Measurements from ENCODE around the gene CPPED1.
A peak's percentile ranks its signal among the peaks of the same experiment; 100 is the strongest.
"Not testable (repeated sequence)": the region's sequence is repeated elsewhere in the genome, so short reads cannot be mapped to it uniquely, and the experiment has no call there.

Gene CPPED1

GRCh38 chr16:12819126-12820117, 15.7 kb upstream of the CPPED1 start:
- Histone ChIP-seq H3K27ac (no peak overlapping the region), H3K27me3 (replicated peaks) (no peaks in the 10 kb centered on the region), H3K4me3 (ENCODE audit: low read depth, low read length) (no peak overlapping the region), H3K36me3 (replicated peaks) (no peaks in the 10 kb centered on the region)
- peak; percentile 53 for DNase-seq
- peak; percentile 93 for TF ChIP-seq CTCF (IDR thresholded peaks at IDR 0.05; ENCODE audit: low read depth, low read length, missing control alignments)
- in situ Hi-C loops (cut with HindIII; ENCODE audit: low pct_ligation_motif_present, low sequenced_read_pairs), result no loop called here

- Histone ChIP-seq H3K36me3 (replicated peaks) (no peaks in the 10 kb centered on the region), H3K27me3 (replicated peaks) (no peaks in the 10 kb centered on the region), H3K4me3 (ENCODE audit: low read depth, low read length) (no peak overlapping the region), H3K27ac (no peak overlapping the region)
- in situ Hi-C loops (cut with HindIII; ENCODE audit: low pct_ligation_motif_present, low sequenced_read_pairs), result no loop called here
- no peak for DNase-seq
- TF ChIP-seq CTCF (IDR thresholded peaks at IDR 0.05; ENCODE audit: low read depth, low read length, missing control alignments), result no peak
Measured at GRCh38 chr16:12818326-12818725, 14.6 kb upstream of the CPPED1 start.

DNA sequence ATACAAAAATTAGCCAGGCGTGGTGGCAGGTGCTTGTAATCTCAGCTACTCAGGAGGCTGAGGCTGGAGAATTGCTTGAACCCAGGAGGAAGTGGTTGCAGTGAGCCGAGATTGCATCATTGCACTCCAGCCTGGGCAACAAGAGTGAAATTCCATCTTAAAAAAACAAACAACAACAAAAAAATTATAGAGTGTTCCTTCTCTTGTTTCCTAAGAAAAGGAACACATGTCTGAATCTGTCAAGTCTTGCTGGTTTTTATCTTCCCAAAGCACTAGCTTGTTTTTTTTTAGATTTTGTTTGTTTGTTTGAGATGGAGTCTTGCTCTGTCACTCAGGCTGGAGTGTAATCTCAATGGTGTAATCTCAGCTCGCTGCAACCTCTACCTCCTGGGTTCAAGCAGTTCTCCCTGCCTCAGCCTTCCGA, 13.1 kb upstream of the CPPED1 start:
- DNase-seq; in situ Hi-C loops (cut with HindIII; ENCODE audit: low pct_ligation_motif_present, low sequenced_read_pairs): not testable (repeated sequence)

GRCh38 chr16:12815361-12815760, 11.7 kb upstream of the CPPED1 start:
- no peak overlapping the region for H3K27ac ChIP-seq
- H3K4me3 ChIP-seq (ENCODE audit: low read depth, low read length), result no peak overlapping the region
- in situ Hi-C loops (cut with HindIII; ENCODE audit: low pct_ligation_motif_present, low sequenced_read_pairs), result no loop called here
- H3K27me3 ChIP-seq (replicated peaks), result no peaks in the 10 kb centered on the region
- DNase-seq, result no peak
- H3K36me3 ChIP-seq (replicated peaks), result no peaks in the 10 kb centered on the region
- TF ChIP-seq CTCF (IDR thresholded peaks at IDR 0.05; ENCODE audit: low read depth, low read length, missing control alignments), result peak; percentile 19

More for the DNA sequence above, 13.1 kb upstream of the CPPED1 start:
- not testable (repeated sequence) for H3K27ac ChIP-seq; H3K36me3 ChIP-seq (replicated peaks); H3K27me3 ChIP-seq (replicated peaks); H3K4me3 ChIP-seq (ENCODE audit: low read depth, low read length)

- H3K4me3 ChIP-seq (ENCODE audit: low read depth, low read length); H3K27ac ChIP-seq; DNase-seq; in situ Hi-C loops (cut with HindIII; ENCODE audit: low pct_ligation_motif_present, low sequenced_read_pairs); H3K27me3 ChIP-seq (replicated peaks); H3K36me3 ChIP-seq (replicated peaks): not testable (repeated sequence)
Measured at GRCh38 chr16:12813734-12814133, 10.0 kb upstream of the CPPED1 start.

DNA sequence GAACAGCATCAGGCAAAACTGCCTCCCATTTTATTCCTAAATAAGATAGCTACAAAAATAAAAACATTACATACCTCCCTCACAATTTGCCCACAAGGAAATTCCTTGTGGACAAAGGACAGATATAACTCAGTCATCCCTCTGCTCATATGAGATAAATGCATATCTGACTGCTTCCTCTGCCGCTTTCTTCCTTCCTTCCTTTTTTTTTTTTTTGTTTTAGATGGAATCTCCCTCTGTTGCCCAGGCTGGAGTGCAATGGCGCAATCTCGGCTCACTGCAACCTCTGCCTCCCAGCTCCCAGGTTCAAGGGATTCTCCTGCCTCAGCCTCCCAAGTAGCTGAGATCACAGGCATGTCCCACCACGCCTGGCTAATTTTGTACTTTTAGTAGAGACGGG, 9.6 kb upstream of the CPPED1 start:
- H3K27me3 ChIP-seq (replicated peaks); in situ Hi-C loops (cut with HindIII; ENCODE audit: low pct_ligation_motif_present, low sequenced_read_pairs); H3K4me3 ChIP-seq (ENCODE audit: low read depth, low read length); H3K27ac ChIP-seq; H3K36me3 ChIP-seq (replicated peaks); DNase-seq: not testable (repeated sequence)

- TF ChIP-seq CTCF (IDR thresholded peaks at IDR 0.05; ENCODE audit: low read depth, low read length, missing control alignments), result no peak
- DNase-seq, result no peak
- H3K36me3 ChIP-seq (replicated peaks), result no peaks in the 10 kb centered on the region
- in situ Hi-C loops (cut with HindIII; ENCODE audit: low pct_ligation_motif_present, low sequenced_read_pairs), result no loop called here
- H3K4me3 ChIP-seq (ENCODE audit: low read depth, low read length), result no peak overlapping the region
- H3K27ac ChIP-seq, result no peak overlapping the region
- no peaks in the 10 kb centered on the region for H3K27me3 ChIP-seq (replicated peaks)
Measured at GRCh38 chr16:12811441-12812383, 8.0 kb upstream of the CPPED1 start.
